Keratinocyte (primary cell): Measurements from ENCODE around the gene PRM1. TPM values are rescaled to one million over a fixed set of nuclear protein-coding genes. Genes with fewer than 3 reads are reported as not detected.

Experiments used
- DNase-seq: peaks from one replicate; pipeline ENCODE4 v3.0.0-alpha.2; 2011; ENCODE audit warnings: low read depth, missing footprints, low spot score
- FAIRE-seq: peaks from 2 replicates; lab custom pipeline; 2011; peaks lifted over from hg19 to GRCh38; lab: Jason Lieb, UNC
- H2AFZ ChIP-seq: 2 replicates; pipeline ENCODE4 v1.6.0; 2012; ENCODE audit warnings: low read length, control low read depth, inconsistent platforms; ENCODE audit not compliant: control insufficient read depth
- H3K27ac ChIP-seq: 2 replicates; pipeline ENCODE4 v1.5.1; 2011; ENCODE audit warnings: low read length; ENCODE audit not compliant: control insufficient read depth, insufficient read depth
- H3K27me3 ChIP-seq: 3 replicates; pipeline ENCODE4 v1.6.0; 2011; ENCODE audit warnings: low read length; ENCODE audit not compliant: control insufficient read depth, insufficient read depth; ENCODE audit errors: extremely low read depth
- H3K36me3 ChIP-seq, 2 experiments: 2 replicates in 1 of 2; 3 replicates in 1 of 2; pipeline ENCODE4 v1.5.1; 2011; ENCODE audit warnings: low read length in 2 of 2, mild to moderate bottlenecking in 1 of 2; ENCODE audit not compliant: control insufficient read depth in 2 of 2, insufficient read depth in 2 of 2; ENCODE audit errors: extremely low read depth in 1 of 2
- H3K4me1 ChIP-seq: 3 replicates; pipeline ENCODE4 v1.5.1; 2011; ENCODE audit warnings: low read length; ENCODE audit not compliant: control insufficient read depth, insufficient read depth; ENCODE audit errors: extremely low read depth
- H3K4me2 ChIP-seq: 3 replicates; pipeline ENCODE4 v1.6.0; 2011; ENCODE audit warnings: low read depth, low read length; ENCODE audit not compliant: control insufficient read depth, insufficient read depth; ENCODE audit errors: extremely low read depth
- H3K4me3 ChIP-seq, 3 experiments: fragments of 200-600 bp in 1 of 3; sonication (generic) in 1 of 3; 2 replicates in 2 of 3; 3 replicates in 1 of 3; pipeline ENCODE4 v1.5.1; 2011 to 2016; ENCODE audit warnings: low read length in 3 of 3, mild to moderate bottlenecking in 3 of 3, control low read depth in 2 of 3, inconsistent platforms in 1 of 3, low read depth in 1 of 3, mixed read lengths in 1 of 3, mixed run types in 1 of 3, moderate library complexity in 1 of 3; ENCODE audit not compliant: control insufficient read depth in 2 of 3, insufficient read depth in 2 of 3; ENCODE audit errors: extremely low read depth in 1 of 3
- H3K79me2 ChIP-seq: 2 replicates; pipeline ENCODE4 v1.6.0; 2012; ENCODE audit warnings: low read length; ENCODE audit not compliant: control insufficient read depth, insufficient read depth
- H3K9ac ChIP-seq: 3 replicates; pipeline ENCODE4 v1.6.0; 2011; ENCODE audit warnings: low read length; ENCODE audit not compliant: control insufficient read depth, insufficient read depth; ENCODE audit errors: extremely low read depth
- H3K9me1 ChIP-seq: 3 replicates; pipeline ENCODE4 v1.6.0; 2011; ENCODE audit warnings: low read length; ENCODE audit not compliant: control insufficient read depth, insufficient read depth; ENCODE audit errors: extremely low read depth
- H3K9me3 ChIP-seq: 2 replicates; pipeline ENCODE4 v1.5.1; 2012; ENCODE audit warnings: low read depth, low read length; ENCODE audit not compliant: control insufficient read depth
- H4K20me1 ChIP-seq: 3 replicates; pipeline ENCODE4 v1.6.0; 2011; ENCODE audit warnings: low read length; ENCODE audit not compliant: control insufficient read depth, insufficient read depth; ENCODE audit errors: extremely low read depth
- EZH2 ChIP-seq: IDR thresholded peaks from one replicate; pipeline ENCODE4 v1.6.1; 2012; ENCODE audit warnings: inconsistent platforms, mild to moderate bottlenecking, low read length, moderate library complexity
- dilution Hi-C: fragments of 300-500 bp; cut with MboI; formaldehyde crosslinking; loops from one replicate; pipeline ENCODE4 v1.7.0; 2020; ENCODE audit warnings: low sequenced_read_pairs; ENCODE audit not compliant: extremely low pct_ligation_motif_present
- polyA plus RNA-seq, 5 experiments: library from polyadenylated mRNA; depleted of rRNA in 3 of 5; stranded (reverse) in 3 of 5; stranded (forward) in 1 of 5; unstranded in 1 of 5; fragments of >200 nt; gene quantifications; 1 replicate in 1 of 5; 2 replicates in 3 of 5; 3 replicates in 1 of 5; pipeline versions ENCODE4 v1.2.1 to v1.2.3, GENCODE V29; 2011 to 2012; ENCODE audit warnings: missing spikeins in 2 of 5, low read depth in 1 of 5, low replicate concordance in 1 of 5
- TF ChIP-seq, protein P1 (sequence below), 3 experiments: IDR thresholded peaks in 1 of 3; conservative IDR thresholded peaks in 1 of 3; optimal IDR thresholded peaks in 1 of 3; 2 replicates in 2 of 3; 3 replicates in 1 of 3; pipeline versions ENCODE3 to v1.5.1; 2011; ENCODE audit warnings: low read length in 3 of 3, mild to moderate bottlenecking in 3 of 3, moderate library complexity in 2 of 3, control low read depth in 1 of 3, inconsistent platforms in 1 of 3; ENCODE audit not compliant: insufficient read depth in 2 of 3; ENCODE audit errors: extremely low read depth in 1 of 3

Gene PRM1
- polyA plus RNA-seq, 1 donor (not counting 4 experiments of a cell fraction or from before 2014, with no cell fraction given): not detected

DNA sequence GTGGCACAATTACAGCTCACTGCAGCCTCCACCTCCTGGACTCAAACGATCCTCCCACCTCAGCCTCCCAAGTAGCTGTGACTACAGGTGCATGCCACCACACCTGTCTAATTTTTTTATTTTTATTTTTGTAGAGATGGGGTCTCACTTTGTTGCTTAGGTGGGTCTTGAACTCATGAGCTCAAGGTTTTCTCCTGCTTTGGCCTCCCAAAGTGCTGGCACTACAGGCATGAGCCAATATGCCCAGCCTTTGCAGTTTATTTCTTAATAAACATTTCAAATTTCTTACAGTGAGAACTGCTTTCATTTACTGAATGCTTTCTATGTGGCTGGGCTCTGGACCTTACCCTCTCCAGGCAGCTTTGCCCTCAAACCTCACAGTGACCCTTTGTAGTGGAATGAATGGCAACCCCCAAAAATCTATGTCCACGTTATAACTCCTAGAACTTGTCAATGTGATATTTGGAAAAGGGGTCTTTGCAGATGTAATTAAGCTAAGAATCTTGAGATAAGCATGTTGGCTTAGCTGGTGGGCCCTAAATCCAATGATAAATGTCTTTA is 10.4 kb downstream of the PRM1 start:
- H3K27ac ChIP-seq: no peak overlapping the region
- dilution Hi-C loops: no loop called here
- TF ChIP-seq, protein P1, sequence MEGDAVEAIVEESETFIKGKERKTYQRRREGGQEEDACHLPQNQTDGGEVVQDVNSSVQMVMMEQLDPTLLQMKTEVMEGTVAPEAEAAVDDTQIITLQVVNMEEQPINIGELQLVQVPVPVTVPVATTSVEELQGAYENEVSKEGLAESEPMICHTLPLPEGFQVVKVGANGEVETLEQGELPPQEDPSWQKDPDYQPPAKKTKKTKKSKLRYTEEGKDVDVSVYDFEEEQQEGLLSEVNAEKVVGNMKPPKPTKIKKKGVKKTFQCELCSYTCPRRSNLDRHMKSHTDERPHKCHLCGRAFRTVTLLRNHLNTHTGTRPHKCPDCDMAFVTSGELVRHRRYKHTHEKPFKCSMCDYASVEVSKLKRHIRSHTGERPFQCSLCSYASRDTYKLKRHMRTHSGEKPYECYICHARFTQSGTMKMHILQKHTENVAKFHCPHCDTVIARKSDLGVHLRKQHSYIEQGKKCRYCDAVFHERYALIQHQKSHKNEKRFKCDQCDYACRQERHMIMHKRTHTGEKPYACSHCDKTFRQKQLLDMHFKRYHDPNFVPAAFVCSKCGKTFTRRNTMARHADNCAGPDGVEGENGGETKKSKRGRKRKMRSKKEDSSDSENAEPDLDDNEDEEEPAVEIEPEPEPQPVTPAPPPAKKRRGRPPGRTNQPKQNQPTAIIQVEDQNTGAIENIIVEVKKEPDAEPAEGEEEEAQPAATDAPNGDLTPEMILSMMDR (optimal IDR thresholded peaks at IDR 0.05 in 1 of 3, IDR thresholded peaks at IDR 0.05 in 1 of 3, conservative IDR thresholded peaks at IDR 0.05 in 1 of 3; ENCODE audit: extremely low read depth in 1 of 3, insufficient read depth in 2 of 3, low read length in 3 of 3): no peak
- no peak for TF ChIP-seq EZH2
- no peak for DNase-seq
- no peak for FAIRE-seq
- no peaks in the 10 kb centered on the region for H3K9me3 ChIP-seq
- no peaks in the 10 kb centered on the region for H3K27me3 ChIP-seq
- H3K79me2 ChIP-seq: no peaks in the 10 kb centered on the region
- no peaks in the 10 kb centered on the region for H4K20me1 ChIP-seq
- peaks cover 5% of the 10 kb centered on the region for H3K4me1 ChIP-seq
- H2AFZ ChIP-seq: no peak overlapping the region
- no peak overlapping the region for H3K9ac ChIP-seq
- H3K36me3 ChIP-seq: no peaks in the 10 kb centered on the region
- no peaks in the 10 kb centered on the region for H3K9me1 ChIP-seq
- no peak overlapping the region for H3K4me2 ChIP-seq
- no peak overlapping the region for H3K4me3 ChIP-seq

DNA sequence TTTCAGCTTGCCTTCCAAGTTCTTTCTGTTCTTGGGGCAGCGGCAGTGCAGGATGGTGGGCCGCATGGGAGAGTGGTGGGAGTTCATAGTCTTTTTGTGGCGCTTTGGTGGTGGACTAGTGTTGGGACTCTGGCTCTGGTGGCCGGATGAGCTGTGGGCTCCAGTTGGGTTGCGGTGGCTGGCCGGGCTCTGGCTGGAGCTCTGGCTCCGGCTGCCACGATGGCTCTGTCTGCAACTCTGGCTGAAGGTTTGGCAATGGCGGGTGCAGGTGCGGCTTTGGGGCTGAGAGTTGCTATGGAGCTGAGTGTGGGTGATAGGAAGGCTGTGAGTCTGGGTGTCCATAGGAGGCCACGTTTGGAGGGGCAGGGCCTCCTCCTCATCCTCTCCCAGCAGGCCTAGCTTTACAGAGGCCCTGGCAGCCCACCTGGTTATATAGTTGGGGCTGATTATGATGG is 12.2 kb downstream of the PRM1 start, which contains the start of gene TNP2:
TSS of gene TNP2 (minus strand) at position 405 of the 455 bp plus-strand sequence. CDS start at position 342, 63 bp downstream.
- Histone ChIP-seq H2AFZ (no peak within 1 kb of the TSS), H3K4me2 (no peak within 1 kb of the TSS), H3K9ac (no peak within 1 kb of the TSS), H3K27ac (no peak within 1 kb of the TSS), H3K9me1 (no peaks in the 10 kb centered on the region), H3K4me1 (peaks cover 5% of the 10 kb centered on the region), H3K79me2 (no peaks in the 10 kb centered on the region), H3K27me3 (no peaks in the 10 kb centered on the region), H3K9me3 (no peaks in the 10 kb centered on the region), H3K36me3 (no peaks in the 10 kb centered on the region), H3K4me3 (no peak within 1 kb of the TSS), H4K20me1 (no peaks in the 10 kb centered on the region)
- TF ChIP-seq, protein P1 (optimal IDR thresholded peaks at IDR 0.05 in 1 of 3, IDR thresholded peaks at IDR 0.05 in 1 of 3, conservative IDR thresholded peaks at IDR 0.05 in 1 of 3; ENCODE audit: extremely low read depth in 1 of 3, insufficient read depth in 2 of 3, low read length in 3 of 3): no peak
- TF ChIP-seq EZH2: no peak
- FAIRE-seq (no peak), DNase-seq (no peak)
- dilution Hi-C loops: no loop called here
